ENCODE results near the gene HPCAL4.

DNA sequence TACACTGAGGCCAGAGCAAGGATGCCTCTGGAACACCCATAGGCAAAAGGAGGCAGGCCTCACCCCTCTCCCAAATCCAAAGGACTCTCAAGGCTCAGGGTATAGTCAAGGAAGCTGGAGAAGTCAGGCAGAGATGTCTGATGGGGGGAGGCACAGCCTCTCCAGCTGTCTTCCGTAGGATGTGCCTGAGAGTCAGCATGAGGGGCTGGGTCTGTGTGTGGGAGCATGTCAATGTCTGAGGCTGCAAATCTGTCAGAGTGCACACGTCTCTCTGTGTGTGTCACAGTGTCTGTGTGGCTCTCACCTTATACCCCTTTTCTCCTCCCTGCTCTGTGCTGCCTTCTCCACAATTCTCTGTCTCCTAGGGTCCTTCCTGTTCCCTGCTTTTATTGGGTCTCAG is 4.0 kb downstream of the HPCAL4 start:
- TF ChIP-seq, protein P1, sequence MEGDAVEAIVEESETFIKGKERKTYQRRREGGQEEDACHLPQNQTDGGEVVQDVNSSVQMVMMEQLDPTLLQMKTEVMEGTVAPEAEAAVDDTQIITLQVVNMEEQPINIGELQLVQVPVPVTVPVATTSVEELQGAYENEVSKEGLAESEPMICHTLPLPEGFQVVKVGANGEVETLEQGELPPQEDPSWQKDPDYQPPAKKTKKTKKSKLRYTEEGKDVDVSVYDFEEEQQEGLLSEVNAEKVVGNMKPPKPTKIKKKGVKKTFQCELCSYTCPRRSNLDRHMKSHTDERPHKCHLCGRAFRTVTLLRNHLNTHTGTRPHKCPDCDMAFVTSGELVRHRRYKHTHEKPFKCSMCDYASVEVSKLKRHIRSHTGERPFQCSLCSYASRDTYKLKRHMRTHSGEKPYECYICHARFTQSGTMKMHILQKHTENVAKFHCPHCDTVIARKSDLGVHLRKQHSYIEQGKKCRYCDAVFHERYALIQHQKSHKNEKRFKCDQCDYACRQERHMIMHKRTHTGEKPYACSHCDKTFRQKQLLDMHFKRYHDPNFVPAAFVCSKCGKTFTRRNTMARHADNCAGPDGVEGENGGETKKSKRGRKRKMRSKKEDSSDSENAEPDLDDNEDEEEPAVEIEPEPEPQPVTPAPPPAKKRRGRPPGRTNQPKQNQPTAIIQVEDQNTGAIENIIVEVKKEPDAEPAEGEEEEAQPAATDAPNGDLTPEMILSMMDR (IDR thresholded peaks at IDR 0.05; ENCODE audit: borderline replicate concordance, extremely low read depth, low read length, poor library complexity, severe bottlenecking): no peak
- TF ChIP-seq EZH2 (IDR thresholded peaks at IDR 0.05; ENCODE audit: borderline replicate concordance, low read depth, low read length, severe bottlenecking): no peak
